WERI-Rb-1 (cell line): ENCODE data around the gene AGRP.

Experiments
- DNase-seq: peaks from one replicate; pipeline ENCODE4 v3.0.0-alpha.2; 2020
- H3K27ac ChIP-seq: fragments of 250-450 bp; sonication (Bioruptor Pico); 2 replicates; pipeline ENCODE4 v1.5.1; 2020; ENCODE audit warnings: mild to moderate bottlenecking, moderate library complexity
- H3K27me3 ChIP-seq: fragments of 250-450 bp; sonication (Bioruptor Pico); 2 replicates; pipeline ENCODE4 v1.5.1; 2021; ENCODE audit warnings: mild to moderate bottlenecking, low read depth, moderate library complexity; ENCODE audit not compliant: insufficient read depth, severe bottlenecking
- H3K36me3 ChIP-seq: fragments of 250-450 bp; sonication (Bioruptor Pico); 2 replicates; pipeline ENCODE4 v1.5.1; 2020; ENCODE audit warnings: mild to moderate bottlenecking, moderate library complexity
- H3K4me3 ChIP-seq: 2 replicates; pipeline ENCODE4 v1.5.1; 2011; ENCODE audit warnings: low read depth, mild to moderate bottlenecking, control low read depth, low read length
- H3K9me3 ChIP-seq: fragments of 250-450 bp; sonication (Bioruptor Pico); 2 replicates; pipeline ENCODE4 v1.5.1; 2021; ENCODE audit warnings: mild to moderate bottlenecking, moderate library complexity; ENCODE audit not compliant: severe bottlenecking
- TF ChIP-seq, protein P1 (sequence below): IDR thresholded peaks from 2 replicates; pipeline ENCODE4 v1.5.1; 2011; ENCODE audit warnings: low read depth, mild to moderate bottlenecking, control low read depth, inconsistent platforms, low read length

AGRP gene

DNA sequence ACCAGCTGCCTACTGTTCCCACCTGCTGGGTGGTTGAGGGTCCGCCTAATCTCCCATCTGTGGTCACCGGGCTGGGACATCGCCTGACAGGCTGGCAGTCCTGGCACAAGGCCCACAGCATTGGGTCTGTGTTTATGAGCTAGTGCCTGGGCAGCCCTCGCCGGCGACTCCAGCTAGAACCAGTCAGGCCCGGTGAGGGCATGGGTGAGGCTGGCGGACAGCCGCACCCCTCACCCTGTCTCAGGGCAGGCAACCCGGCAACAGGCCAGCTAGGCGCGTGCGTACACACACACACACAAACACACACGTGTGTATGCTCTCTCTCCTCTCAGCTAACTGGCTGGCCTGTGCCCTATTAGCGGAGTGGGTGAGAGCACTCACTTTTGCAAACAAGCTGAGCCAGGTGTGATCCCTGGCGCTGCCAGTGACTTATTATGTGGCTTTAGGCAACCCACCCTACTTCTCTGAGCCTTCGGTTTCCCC, 42.0 kb downstream of the AGRP start:
- Histone ChIP-seq H3K36me3 (peaks cover 48% of the 10 kb centered on the region), H3K9me3 (no peaks in the 10 kb centered on the region), H3K27me3 (no peaks in the 10 kb centered on the region), H3K27ac (peak overlapping the region; percentile 68), H3K4me3 (no peak overlapping the region)
- TF ChIP-seq, protein P1, sequence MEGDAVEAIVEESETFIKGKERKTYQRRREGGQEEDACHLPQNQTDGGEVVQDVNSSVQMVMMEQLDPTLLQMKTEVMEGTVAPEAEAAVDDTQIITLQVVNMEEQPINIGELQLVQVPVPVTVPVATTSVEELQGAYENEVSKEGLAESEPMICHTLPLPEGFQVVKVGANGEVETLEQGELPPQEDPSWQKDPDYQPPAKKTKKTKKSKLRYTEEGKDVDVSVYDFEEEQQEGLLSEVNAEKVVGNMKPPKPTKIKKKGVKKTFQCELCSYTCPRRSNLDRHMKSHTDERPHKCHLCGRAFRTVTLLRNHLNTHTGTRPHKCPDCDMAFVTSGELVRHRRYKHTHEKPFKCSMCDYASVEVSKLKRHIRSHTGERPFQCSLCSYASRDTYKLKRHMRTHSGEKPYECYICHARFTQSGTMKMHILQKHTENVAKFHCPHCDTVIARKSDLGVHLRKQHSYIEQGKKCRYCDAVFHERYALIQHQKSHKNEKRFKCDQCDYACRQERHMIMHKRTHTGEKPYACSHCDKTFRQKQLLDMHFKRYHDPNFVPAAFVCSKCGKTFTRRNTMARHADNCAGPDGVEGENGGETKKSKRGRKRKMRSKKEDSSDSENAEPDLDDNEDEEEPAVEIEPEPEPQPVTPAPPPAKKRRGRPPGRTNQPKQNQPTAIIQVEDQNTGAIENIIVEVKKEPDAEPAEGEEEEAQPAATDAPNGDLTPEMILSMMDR, result no peak
- peak; percentile 38 for DNase-seq

- TF ChIP-seq, protein P1, result no peak
- Histone ChIP-seq H3K4me3 (no peak overlapping the region), H3K27ac (no peak overlapping the region), H3K36me3 (peaks cover 48% of the 10 kb centered on the region), H3K9me3 (no peaks in the 10 kb centered on the region), H3K27me3 (no peaks in the 10 kb centered on the region)
- no peak for DNase-seq
Measured at GRCh38 chr16:67438824-67439393, 44.4 kb downstream of the AGRP start.

GRCh38 chr16:67438098-67438791, 45.1 kb downstream of the AGRP start:
- H3K36me3 ChIP-seq, result peaks cover 51% of the 10 kb centered on the region
- DNase-seq, result no peak
- no peak overlapping the region for H3K4me3 ChIP-seq
- no peaks in the 10 kb centered on the region for H3K9me3 ChIP-seq
- no peak overlapping the region for H3K27ac ChIP-seq
- TF ChIP-seq, protein P1, result no peak
- no peaks in the 10 kb centered on the region for H3K27me3 ChIP-seq

DNA sequence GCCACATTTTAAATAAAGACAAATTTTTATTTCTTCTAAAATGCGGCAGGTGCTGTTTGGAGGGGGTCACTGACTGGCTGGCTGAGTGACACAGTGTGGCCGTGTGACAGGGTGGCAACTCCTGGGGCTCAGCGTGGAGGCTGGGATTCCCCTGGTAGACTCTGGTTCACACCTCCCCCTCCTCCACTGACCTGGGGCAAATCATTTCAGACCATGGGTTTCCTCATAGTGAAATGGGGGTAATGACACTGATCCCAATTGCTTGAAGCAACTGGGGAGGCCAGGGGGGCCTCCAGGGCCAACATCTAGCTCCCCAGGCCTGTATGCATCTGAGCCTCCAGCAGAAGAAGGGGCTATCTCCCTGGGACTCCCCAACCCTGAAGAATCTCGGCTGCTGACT, 45.8 kb downstream of the AGRP start:
- no peak overlapping the region for H3K27ac ChIP-seq
- TF ChIP-seq, protein P1, result no peak
- DNase-seq, result no peak
- H3K4me3 ChIP-seq, result no peak overlapping the region
- no peaks in the 10 kb centered on the region for H3K27me3 ChIP-seq
- no peaks in the 10 kb centered on the region for H3K9me3 ChIP-seq
- peaks cover 54% of the 10 kb centered on the region for H3K36me3 ChIP-seq

DNA sequence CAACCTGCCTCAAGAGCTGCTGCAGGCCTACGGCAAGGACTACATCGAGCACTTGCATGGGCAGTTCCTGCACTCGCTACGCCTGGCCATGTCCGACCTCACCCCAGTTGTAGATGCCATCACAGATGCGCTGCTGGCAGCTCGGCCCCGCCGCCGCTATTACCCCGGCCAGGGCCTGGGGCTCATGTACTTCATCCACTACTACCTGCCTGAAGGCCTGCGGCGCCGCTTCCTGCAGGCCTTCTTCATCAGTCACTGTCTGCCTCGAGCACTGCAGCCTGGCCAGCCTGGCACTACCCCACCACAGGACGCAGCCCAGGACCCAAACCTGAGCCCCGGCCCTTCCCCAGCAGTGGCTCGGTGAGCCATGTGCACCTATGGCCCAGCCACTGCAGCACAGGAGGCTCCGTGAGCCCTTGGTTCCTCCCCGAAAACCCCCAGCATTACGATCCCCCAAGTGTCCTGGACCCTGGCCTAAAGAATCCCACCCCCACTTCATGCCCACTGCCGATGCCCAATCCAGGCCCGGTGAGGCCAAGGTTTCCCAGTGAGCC, 46.6 kb downstream of the AGRP start:
- no peak overlapping the region for H3K4me3 ChIP-seq
- TF ChIP-seq, protein P1, result no peak
- DNase-seq, result no peak
- H3K27ac ChIP-seq, result no peak overlapping the region
- peaks cover 54% of the 10 kb centered on the region for H3K36me3 ChIP-seq
- H3K9me3 ChIP-seq, result no peaks in the 10 kb centered on the region
- no peaks in the 10 kb centered on the region for H3K27me3 ChIP-seq
